Effector CD4-positive, alpha-beta T cell (primary cell): ENCODE data around the gene ELFN2.
A peak's percentile ranks its signal among the peaks of the same experiment; 100 is the strongest.

Experiments used
- DNase-seq: peaks from one replicate; pipeline ENCODE4 v3.0.0-alpha.2; 2020

Gene ELFN2

GRCh38 chr22:37454857-37455686, 27.8 kb upstream of the ELFN2 start:
- no peak for DNase-seq

- no peak for DNase-seq
These were observed 26.4 kb upstream of the ELFN2 start for GRCh38 chr22:37453696-37454095.

GRCh38 chr22:37451218-37451617, 23.9 kb upstream of the ELFN2 start:
- no peak for DNase-seq

GRCh38 chr22:37449331-37450001, 22.2 kb upstream of the ELFN2 start:
- no peak for DNase-seq

- DNase-seq = no peak
These were observed 21.3 kb upstream of the ELFN2 start for GRCh38 chr22:37448516-37449127.

- no peak for DNase-seq
These were observed 18.2 kb upstream of the ELFN2 start for GRCh38 chr22:37445501-37445900.

- no peak for DNase-seq
These were observed 16.7 kb upstream of the ELFN2 start for GRCh38 chr22:37443977-37444376.

- DNase-seq = no peak
These were observed 15.8 kb upstream of the ELFN2 start for GRCh38 chr22:37443086-37443485.

GRCh38 chr22:37442537-37442936, 15.3 kb upstream of the ELFN2 start:
- no peak for DNase-seq

GRCh38 chr22:37442135-37442534, 14.9 kb upstream of the ELFN2 start:
- DNase-seq = no peak

GRCh38 chr22:37440875-37441274, 13.6 kb upstream of the ELFN2 start:
- DNase-seq = no peak

GRCh38 chr22:37439347-37439746, 12.1 kb upstream of the ELFN2 start:
- no peak for DNase-seq

GRCh38 chr22:37435970-37436603, 8.8 kb upstream of the ELFN2 start:
- DNase-seq = no peak

GRCh38 chr22:37433786-37434185, 6.5 kb upstream of the ELFN2 start:
- no peak for DNase-seq

- DNase-seq = no peak
These were observed 5.4 kb upstream of the ELFN2 start for GRCh38 chr22:37432708-37433054.

- DNase-seq = no peak
These were observed 4.8 kb upstream of the ELFN2 start for GRCh38 chr22:37431801-37432707.

GRCh38 chr22:37431366-37431765, 4.1 kb upstream of the ELFN2 start:
- DNase-seq = no peak

- DNase-seq = no peak
These were observed 3.7 kb upstream of the ELFN2 start for GRCh38 chr22:37430941-37431340.

GRCh38 chr22:37428649-37429586, 1.6 kb upstream of the ELFN2 start:
- peak; percentile 44 for DNase-seq

GRCh38 chr22:37427711-37428635, 694 bp upstream of the ELFN2 start:
- DNase-seq = no peak
